GM19463 (cell line): ENCODE measurements around the gene KAT5.
"Not testable (repeated sequence)": the region's sequence is repeated elsewhere in the genome, so short reads cannot be mapped to it uniquely, and the experiment has no call there.

Experiments used
- ATAC-seq: cut with Tn5 transposase; IDR thresholded peaks from one replicate; pipeline ENCODE4 v1.9.1; 2021; ENCODE audit warnings: mild to moderate bottlenecking, moderate library complexity; ENCODE audit not compliant: unreplicated experiment

KAT5 gene

DNA sequence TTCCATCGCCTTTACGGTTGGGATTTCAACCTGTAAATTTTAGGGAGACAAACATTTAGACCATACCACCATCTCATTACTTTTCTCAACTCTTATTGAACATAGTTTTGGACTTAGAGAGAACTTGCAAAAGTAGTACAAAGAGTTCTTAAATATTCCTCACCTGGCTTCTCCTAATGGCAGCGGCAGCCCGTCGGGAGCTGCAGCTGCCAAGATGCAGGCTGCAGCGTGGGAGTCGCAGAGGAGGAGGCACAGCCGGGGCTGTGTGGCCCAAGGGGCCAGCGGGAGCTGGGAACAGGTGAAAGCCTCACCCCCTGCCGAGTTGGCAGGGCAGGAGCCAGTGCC is 31.6 kb downstream of the KAT5 start:
- ATAC-seq = no peak

DNA sequence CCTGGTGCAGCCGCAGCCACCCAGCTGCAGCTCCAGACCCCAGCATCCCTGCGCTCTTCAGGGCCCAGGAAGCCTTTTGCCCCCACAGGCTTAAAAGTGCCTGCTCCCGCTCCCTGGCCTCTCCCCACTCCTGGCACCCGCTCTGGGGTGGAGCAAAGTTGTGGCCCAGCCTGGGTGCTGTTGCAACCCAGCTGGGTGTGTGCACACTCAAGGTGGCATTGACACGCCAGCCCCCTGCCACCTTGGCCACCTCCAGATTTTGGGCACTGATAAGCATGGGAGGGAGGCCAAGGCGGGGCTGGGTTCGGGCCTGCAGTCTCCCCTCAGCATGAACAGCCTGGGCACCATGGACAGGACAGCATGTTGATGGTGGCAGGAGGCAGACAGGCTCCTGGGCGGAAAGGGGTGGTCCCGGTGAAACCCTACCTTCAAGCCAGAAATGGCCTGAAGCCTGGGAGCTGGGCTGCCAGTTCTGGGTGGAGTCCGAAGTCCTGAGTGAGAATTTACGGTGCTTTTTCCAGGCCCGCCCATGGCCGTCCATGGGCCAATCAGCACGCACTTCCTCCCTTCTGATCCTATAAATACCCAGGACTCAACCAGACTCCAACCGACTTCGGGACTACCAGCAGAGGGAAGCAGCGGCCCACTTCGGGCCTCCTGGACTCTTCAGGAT is 32.1 kb downstream of the KAT5 start:
- no peak for ATAC-seq

DNA sequence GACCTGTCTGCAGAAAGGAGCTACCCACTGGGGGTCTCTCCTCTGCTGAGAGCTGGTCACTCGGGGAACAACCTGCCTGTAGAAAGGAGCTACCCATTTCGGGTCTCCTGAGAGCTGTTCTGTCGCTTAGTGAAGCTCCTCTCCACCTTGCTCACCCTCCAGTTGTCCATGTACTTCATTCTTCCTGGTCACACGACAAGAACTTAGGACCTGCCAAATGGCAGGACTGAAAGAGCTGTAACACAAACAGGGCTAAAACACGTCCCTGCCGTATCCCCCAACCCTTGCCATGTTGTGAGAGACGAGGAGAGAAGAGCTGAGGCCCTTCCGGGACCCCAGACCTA is 32.6 kb downstream of the KAT5 start:
- no peak for ATAC-seq

DNA sequence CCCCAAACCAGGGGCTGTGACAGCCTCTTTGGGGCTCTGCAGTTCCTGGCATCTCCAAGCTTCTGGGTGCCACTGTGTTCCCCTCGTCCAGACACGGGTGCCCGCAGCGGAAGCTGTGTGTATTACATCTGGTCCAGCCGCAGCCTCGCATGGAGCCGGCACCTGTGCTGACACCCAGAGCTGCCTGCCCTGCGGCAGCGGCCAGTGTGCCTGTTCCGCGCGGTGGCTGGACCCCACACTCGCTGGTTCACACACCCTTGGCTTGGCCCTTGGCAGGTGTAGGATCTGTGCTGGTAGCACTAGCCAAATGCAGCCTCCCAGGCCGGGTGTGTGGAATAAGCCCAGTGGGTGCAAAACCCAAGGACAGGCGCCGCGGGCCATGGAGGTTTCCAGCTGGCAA is 33.0 kb downstream of the KAT5 start:
- ATAC-seq = no peak

DNA sequence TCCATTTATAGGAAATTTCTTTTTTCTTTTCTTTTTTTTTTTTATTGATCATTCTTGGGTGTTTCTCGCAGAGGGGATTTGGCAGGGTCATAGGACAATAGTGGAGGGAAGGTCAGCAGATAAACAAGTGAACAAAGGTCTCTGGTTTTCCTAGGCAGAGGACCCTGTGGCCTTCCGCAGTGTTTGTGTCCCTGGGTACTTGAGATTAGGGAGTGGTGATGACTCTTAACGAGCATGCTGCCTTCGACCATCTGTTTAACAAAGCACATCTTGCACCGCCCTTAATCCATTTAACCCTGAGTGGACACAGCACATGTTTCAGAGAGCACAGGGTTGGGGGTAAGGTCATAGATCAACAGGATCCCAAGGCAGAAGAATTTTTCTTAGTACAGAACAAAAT is 50.1 kb downstream of the KAT5 start:
- not testable (repeated sequence) for ATAC-seq

DNA sequence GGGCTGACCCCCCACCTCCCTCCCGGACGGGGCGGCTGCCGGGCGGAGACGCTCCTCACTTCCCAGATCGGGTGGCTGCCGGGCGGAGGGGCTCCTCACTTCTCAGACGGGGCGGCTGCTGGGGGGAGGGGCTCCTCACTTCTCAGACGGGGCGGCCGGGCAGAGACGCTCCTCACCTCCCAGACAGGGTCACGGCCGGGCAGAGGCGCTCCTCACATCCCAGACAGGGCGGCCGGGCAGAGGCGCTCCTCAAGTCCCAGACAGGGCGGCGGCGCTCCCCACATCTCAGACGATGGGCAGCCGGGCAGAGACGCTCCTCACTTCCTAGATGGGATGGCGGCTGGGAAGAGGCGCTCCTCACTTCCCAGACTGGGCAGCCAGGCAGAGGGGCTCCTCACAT is 50.8 kb downstream of the KAT5 start:
- ATAC-seq = not testable (repeated sequence)

DNA sequence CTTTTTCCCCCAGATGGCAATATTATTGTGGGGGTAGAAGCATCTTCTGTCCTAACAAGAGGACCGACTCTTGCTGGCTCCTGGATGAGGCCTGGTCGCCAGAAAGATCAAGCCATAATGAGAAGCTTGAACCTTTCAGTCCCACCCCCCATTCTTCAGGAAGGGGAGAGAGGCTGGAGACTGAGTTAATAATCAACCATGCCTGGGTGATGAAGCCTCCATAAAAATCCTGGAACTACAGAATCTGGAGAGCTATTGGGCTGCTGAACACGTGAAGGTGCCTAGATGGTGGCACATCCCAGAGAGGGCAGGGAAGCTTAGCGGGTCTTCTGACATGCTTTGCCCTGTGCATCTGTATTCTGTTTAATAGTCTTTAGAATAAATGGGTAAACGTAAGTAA is 52.4 kb downstream of the KAT5 start:
- ATAC-seq = no peak

DNA sequence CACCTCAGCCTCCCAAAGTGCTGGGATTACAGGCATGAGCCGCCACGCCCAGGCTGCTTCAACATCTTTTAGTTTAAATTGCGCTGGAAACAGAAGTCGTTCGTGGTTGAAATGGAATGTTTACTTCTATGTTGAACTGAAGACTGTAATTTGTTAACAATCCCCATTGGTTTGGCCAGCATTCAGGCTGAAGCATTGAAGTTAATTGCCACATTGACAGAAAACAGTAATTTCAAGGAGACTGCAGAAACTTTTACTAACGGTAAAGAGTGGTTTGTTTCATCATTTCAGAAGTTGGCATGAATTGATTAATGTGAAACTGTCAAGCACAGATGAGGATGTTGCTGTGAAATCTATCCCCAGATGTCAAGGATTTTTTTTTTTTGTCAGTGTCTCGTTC is 54.5 kb downstream of the KAT5 start:
- no peak for ATAC-seq

DNA sequence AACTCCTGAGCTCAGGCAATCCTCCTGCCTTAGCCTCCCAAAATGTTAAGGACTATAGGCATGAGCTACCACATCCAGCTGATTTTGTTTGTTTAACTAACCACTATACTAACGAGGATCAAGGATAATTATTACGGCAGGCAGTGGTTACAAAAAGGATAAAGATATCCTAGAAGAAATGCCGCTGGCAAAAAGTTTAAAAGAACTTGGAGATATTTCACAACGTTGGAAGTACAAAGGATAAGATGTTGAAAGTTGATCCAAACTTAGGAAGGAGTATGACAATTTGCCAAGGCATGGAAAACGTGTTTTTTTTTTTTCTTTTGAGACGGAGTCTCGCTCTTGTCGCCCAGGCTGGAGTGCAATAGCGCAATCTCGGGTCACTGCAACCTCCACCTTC is 55.4 kb downstream of the KAT5 start:
- ATAC-seq = no peak

DNA sequence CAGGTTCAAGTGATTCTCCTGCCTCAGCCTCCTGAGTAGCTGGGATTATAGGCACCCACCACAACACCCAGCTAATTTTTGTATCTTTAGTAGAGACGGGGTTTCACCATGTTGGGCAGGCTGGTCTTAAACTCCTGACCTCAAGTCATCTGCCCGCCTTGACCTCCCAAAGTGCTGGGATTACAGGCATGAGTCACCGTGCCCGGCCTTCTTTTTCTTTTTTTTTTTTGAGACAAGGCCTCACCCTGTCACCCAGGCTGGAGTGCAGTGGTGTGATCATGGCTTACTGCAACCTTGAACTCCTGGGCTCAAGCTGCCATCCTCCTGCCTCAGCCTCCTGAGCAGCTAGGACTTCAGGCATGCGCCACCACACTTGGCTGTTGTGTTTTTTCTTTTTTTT is 55.8 kb downstream of the KAT5 start:
- not testable (repeated sequence) for ATAC-seq
